K562 (cell line): Measurements from ENCODE around the gene FDX2. TPM values are rescaled to one million over a fixed set of nuclear protein-coding genes. Genes with fewer than 3 reads are reported as not detected.

Experiments
- BRCA1 ChIP-seq, 2 experiments: fragments of 450-650 bp in 1 of 2; sonication (generic) in 1 of 2; formaldehyde crosslinking in 1 of 2; IDR thresholded peaks; 2 replicates each; pipeline versions ENCODE4 v1.5.0 to v1.6.1; 2017 to 2020; ENCODE audit warnings: mild to moderate bottlenecking in 1 of 2, missing genetic modification reagents in 1 of 2
- BRF1 ChIP-seq: IDR thresholded peaks from 3 replicates; pipeline ENCODE4 v1.6.1; 2011; ENCODE audit warnings: borderline replicate concordance, mild to moderate bottlenecking; ENCODE audit not compliant: insufficient read length; ENCODE audit errors: extremely low read depth
- ESRRB ChIP-seq: fragments of 250-450 bp; sonication (Bioruptor Pico); IDR thresholded peaks from 2 replicates; pipeline ENCODE4 v1.5.0; 2020; ENCODE audit warnings: mild to moderate bottlenecking, moderate library complexity, borderline replicate concordance
- FUS ChIP-seq: fragments of 200-400 bp; formaldehyde crosslinking; optimal IDR thresholded peaks from 2 replicates; pipeline ENCODE3; 2017; ENCODE audit warnings: low read depth, low read length
- HDAC8 ChIP-seq: fragments of 450-650 bp; IDR thresholded peaks from 2 replicates; pipeline ENCODE4 v1.6.1; 2016; ENCODE audit warnings: mild to moderate bottlenecking, missing genetic modification characterization, moderate library complexity, missing compliant biosample characterization
- PRMT5 ChIP-seq: sonication (generic); formaldehyde crosslinking; IDR thresholded peaks from 2 replicates; pipeline ENCODE4 v1.5.0; 2020; ENCODE audit warnings: missing genetic modification reagents
- REST ChIP-seq, 2 experiments: fragments of 450-650 bp; formaldehyde crosslinking in 1 of 2; IDR thresholded peaks; 2 replicates each; pipeline versions ENCODE4 v1.4.0 to v1.6.1; 2014 to 2020; ENCODE audit warnings: mild to moderate bottlenecking in 2 of 2, borderline replicate concordance in 1 of 2, low read depth in 1 of 2
- ZBTB2 ChIP-seq: fragments of 450-650 bp; IDR thresholded peaks from 2 replicates; pipeline ENCODE4 v1.6.1; 2016; ENCODE audit warnings: antibody characterized with exemption
- ZNF133 ChIP-seq: fragments of 250-450 bp; sonication (Bioruptor Pico); IDR thresholded peaks from 2 replicates; pipeline ENCODE4 v1.4.0; 2020; ENCODE audit warnings: mild to moderate bottlenecking
- ZNF444 ChIP-seq: fragments of 250-450 bp; sonication (Bioruptor Pico); IDR thresholded peaks from 2 replicates; pipeline ENCODE4 v1.4.0; 2020; ENCODE audit warnings: mild to moderate bottlenecking, moderate library complexity
- ZNF766 ChIP-seq: fragments of 200-800 bp; sonication (Bioruptor generic); conservative IDR thresholded peaks from 2 replicates; pipeline ENCODE4 v1.6.1; 2016; ENCODE audit warnings: missing genetic modification characterization, missing compliant biosample characterization
- polyA plus RNA-seq, 8 experiments: library from polyadenylated mRNA; depleted of rRNA in 4 of 8; stranded (reverse) in 5 of 8; unstranded in 3 of 8; fragments of >200 nt; fragmentation: Nextera tagmentation in 2 of 8; fragmentation: Illumina TruSeq in 1 of 8; extraction: Ambion mirVana in 2 of 8; extraction: Trizol in 1 of 8; gene quantifications; 2 replicates each; pipeline versions ENCODE4 v1.2.1 to v1.2.3, GENCODE V29; 2011 to 2014; ENCODE audit warnings: inconsistent platforms in 1 of 8, missing spikeins in 1 of 8
- total RNA-seq, 7 experiments: library from RNA; depleted of rRNA in 6 of 7; stranded (reverse); fragments of >200 nt in 6 of 7; fragmentation: Illumina TruSeq in 2 of 7; extraction: Trizol in 2 of 7; gene quantifications; 2 replicates each; pipeline versions ENCODE4 v1.2.1 to v1.2.3, GENCODE V29; 2011 to 2021; ENCODE audit warnings: low replicate concordance in 1 of 7
- TF ChIP-seq, protein P1 (sequence below): sonication (generic); formaldehyde crosslinking; IDR thresholded peaks from 2 replicates; pipeline ENCODE4 v1.8.1; 2023; ENCODE audit warnings: missing genetic modification reagents, mild to moderate bottlenecking, borderline replicate concordance

The FDX2 gene
- total and polyA plus RNA-seq, 9 of the 15 experiments (the other 6 are each of a cell fraction or from before 2014, with no cell fraction given) = 2.5 to 49.8 (median 29.7) TPM

DNA sequence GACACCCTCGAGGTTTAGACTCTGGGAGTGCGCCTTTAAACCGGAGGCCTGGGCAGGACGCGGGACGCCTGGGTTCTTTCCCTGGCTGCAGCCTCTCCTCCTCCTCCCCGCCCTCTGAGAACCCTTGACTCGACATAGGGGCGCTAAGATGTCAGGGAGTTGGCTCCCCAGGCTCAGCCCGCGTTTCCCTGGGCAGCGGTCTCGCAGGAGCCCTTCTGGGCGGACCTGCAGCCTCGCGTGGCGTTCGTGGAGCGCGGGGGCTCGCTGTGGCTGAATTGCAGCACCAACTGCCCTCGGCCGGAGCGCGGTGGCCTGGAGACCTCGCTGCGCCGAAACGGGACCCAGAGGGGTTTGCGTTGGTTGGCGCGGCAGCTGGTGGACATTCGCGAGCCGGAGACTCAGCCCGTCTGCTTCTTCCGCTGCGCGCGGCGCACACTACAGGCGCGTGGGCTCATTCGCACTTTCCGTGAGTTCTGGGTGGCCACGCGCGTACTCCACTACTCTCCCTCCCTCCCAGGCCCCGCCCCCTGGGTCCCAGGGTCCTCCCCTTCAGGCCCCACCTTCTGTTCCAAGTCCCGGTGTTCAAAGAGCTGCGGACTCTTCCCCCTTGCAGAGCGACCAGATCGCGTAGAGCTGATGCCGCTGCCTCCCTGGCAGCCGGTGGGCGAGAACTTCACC is 24.8 kb downstream of the FDX2 start (continued):
- TF ChIP-seq REST (IDR thresholded peaks at IDR 0.05; ENCODE audit: borderline replicate concordance) (peak; percentile 82), REST (CRISPR knock-in tag; IDR thresholded peaks at IDR 0.05; ENCODE audit: low read depth) (no peak), ZNF133 (CRISPR knock-in tag) (no peak), ESRRB (CRISPR knock-in tag) (no peak), HDAC8 (tag) (no peak), ZNF766 (no peak), PRMT5 (CRISPR knock-in tag) (no peak), BRF1 (no peak), FUS (no peak), ZNF444 (no peak), ZBTB2 (peak; percentile 76; the same call in 1 of the 2 replicates), BRCA1 (IDR thresholded peaks at IDR 0.05) (no peak), BRCA1 (CRISPR knock-in tag; IDR thresholded peaks at IDR 0.05) (0 out of 2 replicates have a peak, but pooled peaks have one; percentile 9)
- TF ChIP-seq, protein P1, sequence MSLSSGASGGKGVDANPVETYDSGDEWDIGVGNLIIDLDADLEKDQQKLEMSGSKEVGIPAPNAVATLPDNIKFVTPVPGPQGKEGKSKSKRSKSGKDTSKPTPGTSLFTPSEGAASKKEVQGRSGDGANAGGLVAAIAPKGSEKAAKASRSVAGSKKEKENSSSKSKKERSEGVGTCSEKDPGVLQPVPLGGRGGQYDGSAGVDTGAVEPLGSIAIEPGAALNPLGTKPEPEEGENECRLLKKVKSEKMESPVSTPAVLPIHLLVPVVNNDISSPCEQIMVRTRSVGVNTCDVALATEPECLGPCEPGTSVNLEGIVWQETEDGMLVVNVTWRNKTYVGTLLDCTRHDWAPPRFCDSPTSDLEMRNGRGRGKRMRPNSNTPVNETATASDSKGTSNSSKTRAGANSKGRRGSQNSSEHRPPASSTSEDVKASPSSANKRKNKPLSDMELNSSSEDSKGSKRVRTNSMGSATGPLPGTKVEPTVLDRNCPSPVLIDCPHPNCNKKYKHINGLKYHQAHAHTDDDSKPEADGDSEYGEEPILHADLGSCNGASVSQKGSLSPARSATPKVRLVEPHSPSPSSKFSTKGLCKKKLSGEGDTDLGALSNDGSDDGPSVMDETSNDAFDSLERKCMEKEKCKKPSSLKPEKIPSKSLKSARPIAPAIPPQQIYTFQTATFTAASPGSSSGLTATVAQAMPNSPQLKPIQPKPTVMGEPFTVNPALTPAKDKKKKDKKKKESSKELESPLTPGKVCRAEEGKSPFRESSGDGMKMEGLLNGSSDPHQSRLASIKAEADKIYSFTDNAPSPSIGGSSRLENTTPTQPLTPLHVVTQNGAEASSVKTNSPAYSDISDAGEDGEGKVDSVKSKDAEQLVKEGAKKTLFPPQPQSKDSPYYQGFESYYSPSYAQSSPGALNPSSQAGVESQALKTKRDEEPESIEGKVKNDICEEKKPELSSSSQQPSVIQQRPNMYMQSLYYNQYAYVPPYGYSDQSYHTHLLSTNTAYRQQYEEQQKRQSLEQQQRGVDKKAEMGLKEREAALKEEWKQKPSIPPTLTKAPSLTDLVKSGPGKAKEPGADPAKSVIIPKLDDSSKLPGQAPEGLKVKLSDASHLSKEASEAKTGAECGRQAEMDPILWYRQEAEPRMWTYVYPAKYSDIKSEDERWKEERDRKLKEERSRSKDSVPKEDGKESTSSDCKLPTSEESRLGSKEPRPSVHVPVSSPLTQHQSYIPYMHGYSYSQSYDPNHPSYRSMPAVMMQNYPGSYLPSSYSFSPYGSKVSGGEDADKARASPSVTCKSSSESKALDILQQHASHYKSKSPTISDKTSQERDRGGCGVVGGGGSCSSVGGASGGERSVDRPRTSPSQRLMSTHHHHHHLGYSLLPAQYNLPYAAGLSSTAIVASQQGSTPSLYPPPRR (CRISPR knock-in tag) = no peak
